Transverse colon (tissue), 4 donors: ENCODE measurements around the gene MGAT4A. TPM values are rescaled to one million over a fixed set of nuclear protein-coding genes. Genes with fewer than 3 reads are reported as not detected.

ENCODE experiments used
- DNase-seq: peaks from one replicate; pipeline ENCODE4 v3.0.0-alpha.2; 2019
- H3K27ac ChIP-seq, 4 donors: fragments of 200-600 bp; sonication (generic); 2 replicates each; pipeline ENCODE4 v1.5.1; 2016 to 2018; ENCODE audit warnings: inconsistent platforms in 4 of 4
- H3K27me3 ChIP-seq: fragments of 200-600 bp; sonication (generic); 2 replicates; pipeline ENCODE4 v1.5.1; 2017; ENCODE audit warnings: inconsistent platforms
- H3K36me3 ChIP-seq, 4 donors: fragments of 200-600 bp; sonication (generic); 2 replicates each; pipeline ENCODE4 v1.5.1; 2017 to 2019; ENCODE audit warnings: inconsistent platforms in 4 of 4
- H3K4me1 ChIP-seq, 4 donors: fragments of 200-600 bp; sonication (generic); 2 replicates each; pipeline ENCODE4 v1.5.1; 2017 to 2020; ENCODE audit warnings: inconsistent platforms in 4 of 4
- H3K4me3 ChIP-seq, 4 donors: fragments of 200-600 bp; sonication (generic); 1 replicate in 1 of 4; 2 replicates in 3 of 4; pipeline versions ENCODE4 v1.5.1 to v1.6.1; 2017 to 2019; ENCODE audit warnings: inconsistent platforms in 4 of 4
- H3K9me3 ChIP-seq, 2 donors: fragments of 200-600 bp; sonication (generic); 2 replicates each; pipeline ENCODE4 v1.5.1; 2017 to 2019; ENCODE audit warnings: inconsistent platforms in 2 of 2
- CTCF ChIP-seq, 5 experiments: fragments of 200-600 bp in 3 of 5; fragments of 450-650 bp in 2 of 5; sonication (generic) in 3 of 5; IDR thresholded peaks; 1 replicate in 2 of 5; 2 replicates in 3 of 5; pipeline ENCODE4 v1.5.1; 2016 to 2017; ENCODE audit warnings: antibody characterized with exemption in 5 of 5, inconsistent platforms in 3 of 5, mild to moderate bottlenecking in 2 of 5, moderate library complexity in 1 of 5
- EP300 ChIP-seq: sonication (generic); formaldehyde crosslinking; IDR thresholded peaks from one replicate; pipeline ENCODE4 v1.6.1; 2017; ENCODE audit warnings: antibody characterized with exemption, low read depth
- POLR2A ChIP-seq: fragments of 450-650 bp; IDR thresholded peaks from one replicate; pipeline ENCODE4 v1.6.1; 2016; ENCODE audit warnings: antibody characterized with exemption, mild to moderate bottlenecking, moderate library complexity
- POLR2AphosphoS5 ChIP-seq, 3 donors: sonication (generic); formaldehyde crosslinking; IDR thresholded peaks; one replicate each; pipeline ENCODE4 v1.6.1; 2016; ENCODE audit warnings: antibody characterized with exemption in 3 of 3
- WGBS, 2 donors: methylation state at CpG; one replicate each; pipeline ENCODE4 v1.1.5; 2018; ENCODE audit warnings: low coverage in 1 of 2; 5-methylcytosine and 5-hydroxymethylcytosine counted together
- in situ Hi-C, 4 donors: fragments of 200-750 bp; cut with MboI; loops; one replicate each; pipeline versions ENCODE4 v1.15.0 to v1.15.1; 2017; ENCODE audit warnings: low sequenced_read_pairs in 3 of 4, low pct_ligation_motif_present in 1 of 4, low pct_unique_long_range_greater_than_20kb in 1 of 4
- intact Hi-C: fragments of 100-400 bp; cut with DNase I; formaldehyde crosslinking; loops from one replicate; pipeline ENCODE4 v1.15.1; 2023; ENCODE audit warnings: low total_unique reads
- total RNA-seq, 4 donors: library from RNA; depleted of rRNA; stranded (reverse); fragments of >200 nt; gene quantifications; one replicate each; pipeline ENCODE4 v1.1.0, GENCODE V29; 2016

MGAT4A gene
- total RNA-seq, 4 donors from 2014 or later = 29.9 to 237 (median 124) TPM

- no peaks in the 10 kb centered on the region for H3K36me3 ChIP-seq
- DNase-seq = no peak
- H3K4me3 ChIP-seq = no peak overlapping the region
- intact Hi-C loops = no loop called here
- H3K9me3 ChIP-seq = no peaks in the 10 kb centered on the region
- TF ChIP-seq EP300 (no peak), CTCF (IDR thresholded peaks at IDR 0.05) (no peak), POLR2AphosphoS5 (IDR thresholded peaks at IDR 0.05) (no peak), POLR2A (no peak)
- H3K4me1 ChIP-seq = peaks cover 0 to 14% (median 9%) of the 10 kb centered on the region in 4 donors
- no peaks in the 10 kb centered on the region for H3K27me3 ChIP-seq
- no peak overlapping the region for H3K27ac ChIP-seq
- WGBS, 2 donors = 94 to 95% methylated on average over 3 to 10 of the region's 10 CpGs
- in situ Hi-C loops = loop anchor here in 1 of 4 donors (25.0 kb wide), 1 partner anchor 173 kb away; no protein-coding TSS in a partner anchor
These were observed 145.5 kb downstream of the MGAT4A start for GRCh38 chr2:98585386-98585785.

DNA sequence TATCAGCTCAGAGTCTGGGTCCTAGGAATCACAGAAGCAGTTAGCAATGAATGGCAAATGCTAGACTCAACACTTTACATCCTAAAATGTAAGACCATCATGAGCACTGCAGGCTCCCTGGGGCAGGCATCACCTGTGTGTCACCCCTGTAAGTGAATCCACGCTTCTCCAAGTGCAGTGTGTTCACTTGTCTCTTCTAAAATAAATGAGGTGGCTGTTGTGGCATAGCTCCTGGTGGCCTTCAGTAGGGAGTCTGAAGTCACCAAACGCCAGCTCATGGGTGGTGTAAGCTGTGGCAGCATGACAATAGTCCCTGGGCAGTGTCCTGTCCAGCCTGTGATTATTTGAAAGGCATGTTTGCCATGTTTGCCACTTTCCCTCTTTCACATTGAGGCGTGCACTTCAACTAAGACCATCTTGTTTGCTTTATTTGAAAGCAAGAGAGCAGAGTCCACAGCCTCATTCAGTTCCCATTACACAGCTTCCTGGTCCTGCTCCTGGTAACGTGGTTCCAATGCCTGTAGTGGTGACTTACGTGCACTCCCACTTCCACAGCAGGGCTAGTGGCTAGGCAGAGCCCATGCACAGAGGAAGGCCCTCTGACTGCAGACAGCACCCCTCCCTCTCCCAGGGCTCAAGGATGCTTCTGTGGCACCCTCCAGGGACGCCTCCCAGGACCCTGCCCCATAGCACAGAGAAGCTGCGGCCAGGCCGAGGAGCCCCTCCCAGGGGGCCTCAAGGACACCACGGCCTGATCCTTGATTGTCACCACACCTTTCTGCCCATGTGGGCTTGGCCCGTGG lies 146.9 kb downstream of the MGAT4A start:
- peak; percentile 27 for DNase-seq
- Histone ChIP-seq H3K27me3 (no peaks in the 10 kb centered on the region), H3K9me3 (no peaks in the 10 kb centered on the region), H3K27ac (peak overlapping the region in 3 of 4 donors; percentile 20 to 46 (median 35)), H3K4me3 (no peak overlapping the region), H3K36me3 (no peaks in the 10 kb centered on the region), H3K4me1 (peaks cover 0 to 14% (median 9%) of the 10 kb centered on the region in 4 donors)
- intact Hi-C loops (no loop called here), in situ Hi-C loops (loop anchor here in 1 of 4 donors (25.0 kb wide), 1 partner anchor 172 kb away; no protein-coding TSS in a partner anchor)
- TF ChIP-seq POLR2AphosphoS5 (IDR thresholded peaks at IDR 0.05) = no peak
- TF ChIP-seq EP300 = no peak
- TF ChIP-seq POLR2A = no peak
- TF ChIP-seq CTCF (IDR thresholded peaks at IDR 0.05) = no peak
- WGBS, 2 donors = 75% methylated on average over 10 of the region's 10 CpGs; no CpG with 5 or more reads in 1 of the 2 donors

DNA sequence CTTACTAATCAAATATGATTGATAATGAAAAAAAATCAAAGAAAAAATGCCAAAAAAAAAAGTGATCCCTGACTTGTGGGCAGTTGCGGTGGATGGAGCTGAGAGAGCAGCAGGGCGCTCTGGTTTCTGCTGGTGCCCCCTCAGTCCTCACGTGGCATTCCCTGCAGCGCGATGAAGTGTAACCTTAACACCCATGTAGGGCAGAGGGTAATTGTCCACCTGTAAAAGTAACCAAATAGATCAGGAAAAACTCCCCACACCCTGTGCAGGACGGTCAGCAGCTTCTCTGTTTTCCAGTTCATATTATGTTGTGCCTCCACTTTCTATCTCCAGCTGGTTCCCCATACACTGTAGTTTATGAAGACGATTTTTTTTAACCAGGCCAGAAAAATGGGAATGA lies 147.7 kb downstream of the MGAT4A start:
- H3K36me3 ChIP-seq = peaks cover 0 to under 1% (median 0%) of the 10 kb centered on the region in 4 donors

More for the DNA sequence above, 147.7 kb downstream of the MGAT4A start:
- H3K9me3 ChIP-seq = no peaks in the 10 kb centered on the region
- WGBS, 2 donors = 88% methylated on average over 7 of the region's 7 CpGs
- H3K4me3 ChIP-seq = no peak overlapping the region
- intact Hi-C loops = no loop called here
- H3K27ac ChIP-seq = no peak overlapping the region
- H3K27me3 ChIP-seq = no peaks in the 10 kb centered on the region
- no peak for DNase-seq
- no peak for TF ChIP-seq POLR2A
- no peak for TF ChIP-seq EP300
- TF ChIP-seq CTCF (IDR thresholded peaks at IDR 0.05) = no peak
- TF ChIP-seq POLR2AphosphoS5 (IDR thresholded peaks at IDR 0.05) = no peak
- in situ Hi-C loops = loop anchor here in 1 of 4 donors (25.0 kb wide), 1 partner anchor 171 kb away; no protein-coding TSS in a partner anchor
- peaks cover 0 to 14% (median 9%) of the 10 kb centered on the region in 4 donors for H3K4me1 ChIP-seq
